Measurements from ENCODE around the gene INIP. TPM values are rescaled to one million over a fixed set of nuclear protein-coding genes. Genes with fewer than 3 reads are reported as not detected.
"Not testable (repeated sequence)": the region's sequence is repeated elsewhere in the genome, so short reads cannot be mapped to it uniquely, and the experiment has no call there.

INIP gene
- total RNA-seq, 2 donors from 2014 or later: 31.3 to 39.5 TPM

DNA sequence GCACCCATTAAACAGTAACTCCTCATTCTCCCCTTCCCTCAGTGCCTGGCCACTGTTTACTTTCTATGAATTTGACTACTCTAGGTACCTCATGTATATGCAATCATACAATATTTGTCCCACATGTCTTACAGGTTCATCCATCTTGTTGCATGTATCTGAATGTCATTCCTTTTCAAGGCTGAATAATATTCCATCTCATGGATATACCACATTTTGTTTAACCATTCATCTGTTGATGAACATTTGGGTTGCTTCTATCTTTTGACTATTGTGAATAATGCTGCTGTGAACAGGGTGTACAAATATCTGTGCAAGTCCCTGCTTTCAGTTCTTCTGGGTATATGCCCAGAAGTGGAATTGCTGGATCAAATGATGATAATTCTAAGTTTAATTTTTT lies 40.9 kb downstream of the INIP start:
- peaks cover 12% of the 10 kb centered on the region for H3K9me3 Mint-ChIP-seq
- peaks cover 12% of the 10 kb centered on the region for H3K36me3 Mint-ChIP-seq
- H3K4me1 Mint-ChIP-seq (ENCODE audit: low read depth in 2 of 2): no peaks in the 10 kb centered on the region
- H3K27ac Mint-ChIP-seq: no peak overlapping the region
- no peak overlapping the region for H3K4me3 Mint-ChIP-seq
- H3K27me3 Mint-ChIP-seq: peaks cover 0 to 17% of the 10 kb centered on the region in 2 donors
- no peak for DNase-seq (ENCODE audit: low spot score)
- no peak for ATAC-seq

DNA sequence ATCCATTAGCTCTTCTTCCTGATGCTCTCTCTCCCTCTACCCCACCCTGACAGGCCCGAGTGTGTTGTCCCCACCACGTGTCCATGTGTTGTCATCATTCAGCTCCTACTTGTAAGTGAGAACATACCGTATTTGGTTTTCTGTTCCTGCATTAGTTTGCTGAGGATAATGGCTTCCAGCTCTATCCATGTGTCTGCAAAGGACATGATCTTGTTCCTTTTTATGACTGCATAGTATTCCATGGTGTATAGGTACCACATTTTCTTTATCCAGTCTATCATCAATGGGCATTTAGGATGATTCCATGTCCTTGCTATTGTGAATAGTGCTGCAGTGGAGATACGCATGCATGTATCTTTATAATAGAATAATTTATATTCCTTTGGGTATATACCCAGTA lies 44.7 kb downstream of the INIP start:
- H3K27me3 Mint-ChIP-seq; DNase-seq (ENCODE audit: low spot score); H3K4me3 Mint-ChIP-seq; H3K9me3 Mint-ChIP-seq; ATAC-seq; H3K27ac Mint-ChIP-seq; H3K4me1 Mint-ChIP-seq (ENCODE audit: low read depth in 2 of 2): not testable (repeated sequence)
- peaks cover 12% of the 10 kb centered on the region for H3K36me3 Mint-ChIP-seq

DNA sequence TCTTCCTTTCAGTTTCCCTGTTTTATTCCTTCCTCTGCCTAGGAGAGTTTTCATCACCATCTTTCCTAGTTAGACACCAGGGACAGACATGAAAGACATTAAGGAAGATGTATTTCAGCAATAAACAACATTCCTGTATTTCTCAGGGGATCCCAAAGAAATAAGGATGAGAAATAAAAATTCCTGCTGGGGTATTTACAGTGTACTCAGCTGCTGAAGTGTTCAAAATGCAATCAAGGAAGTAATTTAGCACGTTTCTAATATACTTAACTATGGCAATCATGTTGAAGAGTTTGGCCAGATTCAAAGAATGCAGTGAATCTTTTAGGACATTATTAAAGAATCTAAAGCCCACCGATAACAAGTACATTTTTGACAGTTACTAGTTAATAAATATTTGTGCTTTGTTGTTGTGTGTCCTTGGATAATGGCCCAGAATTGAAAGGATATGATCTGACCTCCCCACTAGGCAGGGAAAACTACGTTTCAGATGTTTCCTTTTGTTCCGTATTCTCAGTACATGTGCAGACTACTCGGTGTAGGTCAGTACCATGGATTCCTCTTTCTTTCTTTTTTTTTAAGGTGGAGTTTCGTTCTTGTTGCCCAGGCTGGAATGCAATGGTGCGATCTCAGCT lies 46.8 kb downstream of the INIP start:
- Mint-ChIP-seq H3K9me3 (no peaks in the 10 kb centered on the region), H3K27ac (no peak overlapping the region), H3K36me3 (no peaks in the 10 kb centered on the region), H3K27me3 (peaks cover 0 to 6% of the 10 kb centered on the region in 2 donors), H3K4me1 (ENCODE audit: low read depth in 2 of 2) (no peaks in the 10 kb centered on the region), H3K4me3 (no peak overlapping the region)
- DNase-seq (ENCODE audit: low spot score): no peak
- ATAC-seq: no peak

DNA sequence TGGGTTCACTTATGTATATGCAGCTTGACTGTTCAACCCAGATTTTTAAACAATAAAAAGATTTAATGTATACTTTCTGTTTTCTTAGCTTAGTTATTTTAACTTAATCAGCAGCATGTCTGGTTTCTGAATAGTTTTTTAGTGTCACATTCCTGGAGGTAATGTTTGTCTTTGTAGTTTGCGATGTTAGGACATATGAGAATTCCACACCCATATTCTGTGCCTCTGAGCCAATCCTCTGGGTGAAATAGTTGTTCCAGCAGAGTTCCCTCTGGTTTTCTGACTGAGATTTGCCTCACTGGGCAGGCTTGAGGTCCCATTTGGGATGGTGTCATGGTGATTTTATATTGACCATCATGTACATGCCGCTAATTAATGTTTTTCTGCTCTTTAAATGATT lies 48.6 kb downstream of the INIP start:
- Mint-ChIP-seq H3K36me3 (no peaks in the 10 kb centered on the region), H3K27me3 (peaks cover 0 to 3% of the 10 kb centered on the region in 2 donors), H3K4me3 (no peak overlapping the region), H3K4me1 (ENCODE audit: low read depth in 2 of 2) (no peaks in the 10 kb centered on the region), H3K27ac (no peak overlapping the region), H3K9me3 (no peaks in the 10 kb centered on the region)
- ATAC-seq: no peak
- no peak for DNase-seq (ENCODE audit: low spot score)

DNA sequence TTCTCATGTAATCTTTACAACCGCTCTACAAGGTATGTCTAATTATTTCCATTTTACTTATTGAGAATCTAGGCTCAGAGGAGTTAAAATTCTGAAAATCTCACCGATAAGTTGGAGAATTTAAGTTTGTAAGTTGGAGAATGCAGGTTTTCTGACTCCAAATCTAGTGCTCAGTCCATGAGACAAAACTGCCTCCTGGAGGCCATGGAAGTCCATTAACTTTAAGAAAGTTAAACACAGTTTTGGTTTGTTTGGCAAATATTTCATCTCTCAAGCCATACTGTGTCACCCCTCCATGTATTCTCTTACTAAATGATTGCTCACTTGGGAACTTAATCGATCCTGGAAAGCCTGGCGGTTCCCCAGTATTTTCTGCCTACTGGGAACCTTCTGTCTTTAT lies 52.6 kb downstream of the INIP start:
- H3K27ac Mint-ChIP-seq: no peak overlapping the region
- H3K36me3 Mint-ChIP-seq: no peaks in the 10 kb centered on the region
- H3K27me3 Mint-ChIP-seq: peaks cover 0 to 3% of the 10 kb centered on the region in 2 donors
- H3K4me1 Mint-ChIP-seq (ENCODE audit: low read depth in 2 of 2): no peaks in the 10 kb centered on the region
- DNase-seq (ENCODE audit: low spot score): no peak
- no peak overlapping the region for H3K4me3 Mint-ChIP-seq
- H3K9me3 Mint-ChIP-seq: no peaks in the 10 kb centered on the region
- no peak for ATAC-seq

DNA sequence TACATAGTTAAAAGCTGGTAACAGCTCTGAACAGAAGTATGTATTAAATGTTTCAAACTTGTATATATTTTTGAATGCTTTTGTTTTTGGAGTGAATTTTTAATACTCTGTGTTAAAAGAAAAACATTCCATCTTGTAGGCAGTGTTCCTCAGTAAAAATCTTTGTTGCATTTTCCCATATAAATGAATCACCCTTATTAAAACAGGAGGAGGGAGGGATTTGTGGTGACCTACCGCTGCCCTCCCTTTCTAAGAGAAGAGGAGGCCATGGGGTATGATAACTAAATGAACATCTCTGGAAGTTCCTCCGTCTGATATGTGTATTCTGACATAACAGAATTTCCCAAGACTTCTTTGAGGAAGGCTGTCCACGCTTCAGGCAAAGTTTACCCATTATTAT lies 53.4 kb downstream of the INIP start:
- Mint-ChIP-seq H3K4me3 (no peak overlapping the region), H3K36me3 (no peaks in the 10 kb centered on the region), H3K9me3 (no peaks in the 10 kb centered on the region), H3K27me3 (peaks cover 0 to 3% of the 10 kb centered on the region in 2 donors), H3K27ac (no peak overlapping the region), H3K4me1 (ENCODE audit: low read depth in 2 of 2) (no peaks in the 10 kb centered on the region)
- DNase-seq (ENCODE audit: low spot score): no peak
- no peak for ATAC-seq

DNA sequence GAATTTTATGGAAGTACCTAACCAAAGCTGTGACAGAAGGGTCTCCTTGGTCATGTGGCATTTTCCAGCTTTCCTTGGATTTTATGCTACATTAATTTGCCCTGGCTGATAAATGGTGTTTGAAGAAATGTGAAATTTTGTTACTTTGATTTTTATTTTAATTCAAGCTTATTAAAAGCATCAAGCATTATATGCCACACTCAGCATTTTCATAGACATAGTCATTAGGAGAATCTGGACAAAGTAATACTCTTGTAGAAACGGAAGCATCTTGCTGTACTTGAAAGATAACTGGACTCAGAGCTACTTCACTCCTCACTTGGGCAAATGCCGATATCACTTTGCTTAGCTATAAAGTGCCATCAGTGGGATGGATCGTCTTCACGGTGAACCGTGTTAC lies 54.2 kb downstream of the INIP start:
- peaks cover 0 to 3% of the 10 kb centered on the region in 2 donors for H3K27me3 Mint-ChIP-seq
- H3K9me3 Mint-ChIP-seq: no peaks in the 10 kb centered on the region
- H3K27ac Mint-ChIP-seq: no peak overlapping the region
- ATAC-seq: no peak
- no peaks in the 10 kb centered on the region for H3K4me1 Mint-ChIP-seq (ENCODE audit: low read depth in 2 of 2)
- no peak overlapping the region for H3K4me3 Mint-ChIP-seq
- no peak for DNase-seq (ENCODE audit: low spot score)
- no peaks in the 10 kb centered on the region for H3K36me3 Mint-ChIP-seq

DNA sequence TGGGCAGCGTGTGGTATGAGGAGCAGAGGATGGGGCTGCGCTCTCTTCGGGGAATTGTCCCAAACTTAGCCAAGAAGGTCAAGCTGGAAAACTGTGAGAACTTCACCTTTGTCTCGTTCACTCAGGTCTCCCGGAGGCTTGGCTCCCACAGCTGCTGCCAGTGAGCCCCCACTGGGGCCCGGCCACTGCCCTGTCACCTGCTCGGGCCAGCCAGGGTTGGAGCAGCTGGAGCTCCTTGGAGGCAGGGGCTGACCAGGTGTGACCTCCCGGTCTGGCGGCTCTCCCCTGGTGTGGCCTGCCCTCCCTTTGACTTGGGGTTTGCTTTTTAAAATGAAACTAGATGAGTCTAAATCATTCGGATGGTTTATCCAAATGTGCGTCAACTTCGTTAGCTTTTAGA lies 58.0 kb downstream of the INIP start:
- H3K4me1 Mint-ChIP-seq (ENCODE audit: low read depth in 2 of 2): no peaks in the 10 kb centered on the region
- no peak overlapping the region for H3K4me3 Mint-ChIP-seq
- H3K27ac Mint-ChIP-seq: no peak overlapping the region
- H3K9me3 Mint-ChIP-seq: no peaks in the 10 kb centered on the region
- peak in 1 of 2 donors; percentile 57 for ATAC-seq
- no peaks in the 10 kb centered on the region for H3K36me3 Mint-ChIP-seq
- no peaks in the 10 kb centered on the region for H3K27me3 Mint-ChIP-seq
- no peak for DNase-seq (ENCODE audit: low spot score)

DNA sequence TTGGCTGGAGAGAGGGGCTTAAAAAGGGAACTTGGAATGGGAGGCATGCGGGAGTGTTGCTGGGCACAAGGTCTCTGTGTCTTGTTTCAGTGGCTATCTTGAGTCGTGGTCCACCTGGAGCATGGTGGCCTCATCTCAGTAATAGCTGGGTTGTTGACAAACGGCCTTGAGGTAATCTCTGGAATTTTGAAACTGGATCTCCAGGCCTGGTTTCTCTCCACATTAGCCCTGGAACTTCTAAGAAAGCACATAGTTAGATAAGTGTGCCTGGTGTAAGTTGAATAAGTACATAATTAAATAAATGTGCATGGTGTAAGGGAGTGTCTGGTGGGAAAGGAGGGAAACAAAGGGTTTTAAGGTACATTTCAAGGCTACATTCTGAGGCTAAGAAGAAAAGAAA lies 62.2 kb downstream of the INIP start:
- H3K36me3 Mint-ChIP-seq: no peaks in the 10 kb centered on the region
- no peaks in the 10 kb centered on the region for H3K27me3 Mint-ChIP-seq
- no peaks in the 10 kb centered on the region for H3K9me3 Mint-ChIP-seq
- no peak for DNase-seq (ENCODE audit: low spot score)
- no peak for ATAC-seq
- no peak overlapping the region for H3K27ac Mint-ChIP-seq
- H3K4me1 Mint-ChIP-seq (ENCODE audit: low read depth in 2 of 2): no peaks in the 10 kb centered on the region
- H3K4me3 Mint-ChIP-seq: no peak overlapping the region

DNA sequence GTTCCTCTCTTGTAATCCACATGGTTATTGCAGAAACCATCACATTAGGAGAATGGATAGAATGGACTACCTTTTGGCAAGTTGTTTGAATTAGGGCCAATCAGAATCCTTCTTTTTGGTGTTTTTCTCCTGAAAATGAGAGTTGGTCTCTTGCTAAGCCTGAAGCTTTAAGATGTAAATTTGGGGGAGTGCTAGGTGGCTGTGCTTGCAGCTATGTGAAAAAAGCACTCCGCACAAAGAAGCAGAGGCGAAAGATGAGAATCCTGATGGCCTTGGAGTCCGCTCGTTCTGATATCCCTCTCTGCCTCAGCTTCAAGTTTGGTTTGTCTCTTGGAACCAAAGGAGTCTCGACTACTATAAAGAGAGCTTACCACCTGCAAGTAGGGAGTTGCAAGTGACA lies 63.6 kb downstream of the INIP start:
- ATAC-seq: no peak
- no peaks in the 10 kb centered on the region for H3K4me1 Mint-ChIP-seq (ENCODE audit: low read depth in 2 of 2)
- H3K9me3 Mint-ChIP-seq: no peaks in the 10 kb centered on the region
- no peak for DNase-seq (ENCODE audit: low spot score)
- peaks cover 4% of the 10 kb centered on the region for H3K36me3 Mint-ChIP-seq
- no peak overlapping the region for H3K27ac Mint-ChIP-seq
- H3K4me3 Mint-ChIP-seq: no peak overlapping the region
- peaks cover 0 to 2% of the 10 kb centered on the region in 2 donors for H3K27me3 Mint-ChIP-seq

DNA sequence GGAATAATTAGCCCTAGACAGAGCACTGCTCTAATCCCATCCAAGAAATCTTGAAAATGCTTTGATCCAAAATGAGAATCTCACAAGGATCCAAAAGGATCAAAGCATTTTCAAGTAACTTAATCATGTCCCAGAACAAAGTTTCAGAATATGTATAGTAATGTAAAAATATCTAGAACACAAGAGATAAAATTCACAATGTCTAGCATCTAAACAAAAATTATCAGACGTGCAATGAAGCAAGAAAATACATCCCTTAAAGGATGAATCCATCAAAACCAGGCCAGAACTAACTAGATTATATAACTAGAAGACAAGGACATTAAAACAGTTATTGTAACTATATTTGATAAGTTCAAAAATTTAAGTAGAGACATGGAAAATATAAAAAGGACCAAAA lies 69.3 kb downstream of the INIP start:
- peaks cover 33% of the 10 kb centered on the region for H3K36me3 Mint-ChIP-seq
- H3K4me1 Mint-ChIP-seq (ENCODE audit: low read depth in 2 of 2): no peaks in the 10 kb centered on the region
- H3K27me3 Mint-ChIP-seq: peaks cover 2 to 3% of the 10 kb centered on the region in 2 donors
- no peak overlapping the region for H3K4me3 Mint-ChIP-seq
- ATAC-seq: no peak
- no peak overlapping the region for H3K27ac Mint-ChIP-seq
- DNase-seq (ENCODE audit: low spot score): no peak
- peaks cover 6% of the 10 kb centered on the region for H3K9me3 Mint-ChIP-seq

DNA sequence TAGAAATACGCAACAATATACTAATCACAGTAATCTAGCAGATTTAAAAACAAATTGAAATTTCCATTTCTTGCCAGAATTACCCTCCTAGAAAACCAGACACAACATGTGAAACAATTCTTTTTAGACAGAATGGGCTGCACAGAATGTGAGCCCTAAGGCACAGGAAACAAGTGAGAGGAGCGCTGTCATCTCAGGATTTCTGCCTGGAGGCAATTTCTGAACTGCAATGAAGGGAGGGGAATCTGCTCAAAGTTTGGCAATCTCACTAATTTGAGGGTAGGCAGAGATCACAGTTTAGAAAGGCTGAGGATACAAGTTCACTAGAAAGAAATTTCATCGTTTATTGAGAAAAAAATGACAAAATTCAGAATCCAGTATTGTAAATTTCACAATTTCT lies 70.3 kb downstream of the INIP start:
- Mint-ChIP-seq H3K27ac (no peak overlapping the region), H3K27me3 (peaks cover 2 to 8% of the 10 kb centered on the region in 2 donors), H3K36me3 (peaks cover 37% of the 10 kb centered on the region), H3K4me1 (ENCODE audit: low read depth in 2 of 2) (no peaks in the 10 kb centered on the region), H3K4me3 (no peak overlapping the region), H3K9me3 (peaks cover 6% of the 10 kb centered on the region)
- ATAC-seq: no peak
- DNase-seq (ENCODE audit: low spot score): no peak

DNA sequence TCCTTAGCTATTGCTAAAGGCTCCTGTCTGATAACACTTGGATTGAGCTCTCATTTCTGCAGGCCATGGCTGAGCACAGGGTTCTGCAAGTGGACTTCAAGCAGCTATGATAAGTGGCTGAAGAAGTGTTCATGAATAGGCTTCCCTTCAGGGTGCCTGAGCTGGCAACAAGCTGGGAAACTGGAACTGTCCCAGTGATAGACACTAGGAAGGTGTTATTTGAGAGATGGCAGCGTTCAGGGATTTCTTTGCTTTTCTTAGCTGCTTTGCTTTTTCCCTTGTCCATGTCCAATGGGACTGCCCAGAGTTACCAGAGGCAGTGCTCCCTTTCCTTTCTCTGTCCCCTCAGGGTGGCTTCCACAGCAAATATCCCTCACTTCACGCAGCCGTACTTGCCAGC lies 75.8 kb downstream of the INIP start:
- DNase-seq (ENCODE audit: low spot score): no peak
- no peaks in the 10 kb centered on the region for H3K4me1 Mint-ChIP-seq (ENCODE audit: low read depth in 2 of 2)
- H3K36me3 Mint-ChIP-seq: peaks cover 44% of the 10 kb centered on the region
- H3K27me3 Mint-ChIP-seq: peaks cover 3 to 18% of the 10 kb centered on the region in 2 donors
- no peak for ATAC-seq
- peaks cover 8% of the 10 kb centered on the region for H3K9me3 Mint-ChIP-seq
- H3K4me3 Mint-ChIP-seq: no peak overlapping the region
- H3K27ac Mint-ChIP-seq: no peak overlapping the region

DNA sequence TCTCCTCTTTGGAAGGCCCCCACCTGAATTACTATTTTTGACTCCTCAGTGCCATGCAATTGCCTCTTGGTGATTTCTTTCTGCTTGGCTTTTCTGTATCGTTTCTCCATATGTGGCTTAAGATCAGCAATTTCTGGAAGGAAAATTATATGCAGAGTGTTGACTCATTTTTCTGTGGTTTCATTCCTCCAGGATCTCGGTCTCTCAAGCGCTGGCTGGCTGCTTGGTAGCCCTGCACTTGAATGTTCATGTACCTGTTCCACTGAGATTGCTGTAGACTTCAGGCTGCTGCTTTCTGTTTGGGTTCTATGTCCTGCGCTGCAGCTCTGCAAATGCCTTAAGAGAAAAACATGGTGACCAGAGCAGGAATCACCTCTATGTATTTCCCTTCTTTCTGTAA lies 77.6 kb downstream of the INIP start:
- ATAC-seq (no peak), DNase-seq (ENCODE audit: low spot score) (no peak)
- no peak overlapping the region for H3K4me3 Mint-ChIP-seq
- H3K27me3 Mint-ChIP-seq: peaks cover 3 to 18% of the 10 kb centered on the region in 2 donors
- peaks cover 29% of the 10 kb centered on the region for H3K36me3 Mint-ChIP-seq
- peaks cover 8% of the 10 kb centered on the region for H3K9me3 Mint-ChIP-seq
- H3K27ac Mint-ChIP-seq: no peak overlapping the region
- no peaks in the 10 kb centered on the region for H3K4me1 Mint-ChIP-seq (ENCODE audit: low read depth in 2 of 2)

All from natural killer cell treated with Interleukin-12 subunit alpha and Interleukin-12 subunit beta and Interleukin-15 and Interleukin-18, amount 100 ng/mL, for 72 hours (primary cell).